Renal cortical epithelial cell (primary cell): ENCODE measurements around the gene PUM2. TPM values are rescaled to one million over a fixed set of nuclear protein-coding genes. Genes with fewer than 3 reads are reported as not detected.
"Not testable (repeated sequence)": the region's sequence is repeated elsewhere in the genome, so short reads cannot be mapped to it uniquely, and the experiment has no call there.

Experiments
- DNase-seq: peaks from one replicate; pipeline ENCODE4 v3.0.0-alpha.2; 2011; ENCODE audit warnings: low read depth
- total RNA-seq: library from RNA; depleted of rRNA; stranded (reverse); fragments of >200 nt; gene quantifications from 2 replicates; pipeline ENCODE4 v1.2.3, GENCODE V29; 2014

The PUM2 gene
- 31.6 and 90.6 TPM in 2 replicates for total RNA-seq

- peak; percentile 84 for DNase-seq
Observed at GRCh38 chr2:20350753-20351554, at the start of gene PUM2. PUM2 (minus strand) TSS chr2:20350844; CDS start chr2:20327360, 23,484 bp downstream.

GRCh38 chr2:20400306-20400705 lies 49.7 kb upstream of the PUM2 start:
- no peak for DNase-seq

GRCh38 chr2:20398956-20399567 lies 48.4 kb upstream of the PUM2 start:
- no peak for DNase-seq

GRCh38 chr2:20397811-20398447 lies 47.3 kb upstream of the PUM2 start:
- no peak for DNase-seq

GRCh38 chr2:20396356-20397000 lies 45.8 kb upstream of the PUM2 start:
- DNase-seq = no peak

- DNase-seq = no peak
Observed at GRCh38 chr2:20393986-20394385, 43.3 kb upstream of the PUM2 start.

- DNase-seq = peak; percentile 63
Observed at GRCh38 chr2:20391951-20392699, 41.5 kb upstream of the PUM2 start.

- DNase-seq = no peak
Observed at GRCh38 chr2:20390524-20391123, 40.0 kb upstream of the PUM2 start.

GRCh38 chr2:20384953-20385352 lies 34.3 kb upstream of the PUM2 start:
- no peak for DNase-seq

- DNase-seq = no peak
Observed at GRCh38 chr2:20382965-20383810, 32.5 kb upstream of the PUM2 start.

GRCh38 chr2:20381457-20381856 lies 30.8 kb upstream of the PUM2 start:
- DNase-seq = peak; percentile 55

GRCh38 chr2:20378891-20379519 lies 28.4 kb upstream of the PUM2 start:
- peak; percentile 75 for DNase-seq

- DNase-seq = no peak
Observed at GRCh38 chr2:20378341-20378740, 27.7 kb upstream of the PUM2 start.

GRCh38 chr2:20377741-20378140 lies 27.1 kb upstream of the PUM2 start:
- DNase-seq = no peak

- DNase-seq = not testable (repeated sequence)
Observed at GRCh38 chr2:20374982-20375381, 24.3 kb upstream of the PUM2 start.

GRCh38 chr2:20372896-20373640 lies 22.4 kb upstream of the PUM2 start:
- DNase-seq = no peak

- no peak for DNase-seq
Observed at GRCh38 chr2:20371323-20372025, 20.8 kb upstream of the PUM2 start.

GRCh38 chr2:20370191-20370590 lies 19.5 kb upstream of the PUM2 start:
- DNase-seq = peak; percentile 51
